Spleen (tissue), 11 donors: ENCODE results near the gene RNFT2. TPM values are rescaled to one million over a fixed set of nuclear protein-coding genes. Genes with fewer than 3 reads are reported as not detected.

Experiments
- DNase-seq: peaks from one replicate; pipeline ENCODE4 v3.0.0-alpha.2; 2020
- H3K27ac ChIP-seq, 8 donors: fragments of 200-600 bp; sonication (generic) in 7 of 8; 1 replicate in 4 of 8; 2 replicates in 4 of 8; pipeline versions ENCODE4 v1.5.0 to v1.8.0; 2016 to 2021; ENCODE audit warnings: inconsistent platforms in 4 of 8, mild to moderate bottlenecking in 4 of 8, moderate library complexity in 1 of 8
- H3K27me3 ChIP-seq, 7 donors: fragments of 200-600 bp; sonication (generic) in 6 of 7; replicated peaks in 1 of 7; 1 replicate in 4 of 7; 2 replicates in 3 of 7; pipeline versions ENCODE4 v1.5.0 to v1.8.0; 2016 to 2021; ENCODE audit warnings: inconsistent platforms in 3 of 7, mild to moderate bottlenecking in 1 of 7
- H3K36me3 ChIP-seq, 6 donors: fragments of 200-600 bp; sonication (generic) in 5 of 6; 1 replicate in 4 of 6; 2 replicates in 2 of 6; pipeline versions ENCODE4 v1.5.0 to v1.8.0; 2016 to 2021; ENCODE audit warnings: inconsistent platforms in 2 of 6
- H3K4me1 ChIP-seq, 6 donors: fragments of 200-600 bp; sonication (generic) in 5 of 6; 1 replicate in 3 of 6; 2 replicates in 3 of 6; pipeline versions ENCODE4 v1.5.0 to v1.8.0; 2016 to 2021; ENCODE audit warnings: inconsistent platforms in 3 of 6
- H3K4me3 ChIP-seq, 8 donors: fragments of 200-600 bp; sonication (generic) in 7 of 8; 1 replicate in 4 of 8; 2 replicates in 4 of 8; pipeline versions ENCODE4 v1.5.0 to v1.8.0; 2016 to 2021; ENCODE audit warnings: inconsistent platforms in 4 of 8, mild to moderate bottlenecking in 4 of 8, moderate library complexity in 2 of 8
- H3K9me3 ChIP-seq, 8 donors: fragments of 200-600 bp; sonication (generic) in 7 of 8; 1 replicate in 4 of 8; 2 replicates in 4 of 8; pipeline versions ENCODE4 v1.5.0 to v1.8.0; 2016 to 2021; ENCODE audit warnings: inconsistent platforms in 4 of 8
- CTCF ChIP-seq, 11 experiments: fragments of 200-600 bp in 7 of 11; fragments of 450-650 bp in 4 of 11; sonication (generic) in 4 of 11; IDR thresholded peaks in 8 of 11; conservative IDR thresholded peaks in 3 of 11; 1 replicate in 7 of 11; 2 replicates in 4 of 11; pipeline versions ENCODE4 v1.4.0 to v1.8.0; 2016 to 2021; ENCODE audit warnings: antibody characterized with exemption in 11 of 11, inconsistent platforms in 4 of 11, mild to moderate bottlenecking in 1 of 11
- POLR2A ChIP-seq, 3 donors: fragments of 450-650 bp; IDR thresholded peaks; one replicate each; pipeline ENCODE4 v1.5.1; 2017; ENCODE audit warnings: antibody characterized with exemption in 3 of 3, mild to moderate bottlenecking in 1 of 3
- POLR2AphosphoS5 ChIP-seq, 3 donors: sonication (generic); formaldehyde crosslinking; IDR thresholded peaks; one replicate each; pipeline ENCODE4 v1.5.1; 2017; ENCODE audit warnings: antibody characterized with exemption in 3 of 3
- WGBS, 5 donors: extraction: QIAGEN DNeasy Blood & Tissue Kit in 3 of 5; methylation state at CpG; one replicate each; pipeline versions ENCODE4 v1.1.5 to v1.1.7; 2013 to 2018; 5-methylcytosine and 5-hydroxymethylcytosine counted together
- intact Hi-C: fragments of 100-400 bp; cut with DNase I; formaldehyde crosslinking; loops from one replicate; pipeline ENCODE4 v1.15.0; 2023; ENCODE audit warnings: low total_unique reads
- polyA plus RNA-seq, 3 donors: library from polyadenylated mRNA; stranded (reverse); fragments of 200-250 nt; gene quantifications; one replicate each; pipeline ENCODE4 v1.2.1, GENCODE V29; 2013
- total RNA-seq, 7 donors: library from RNA; depleted of rRNA in 3 of 7; stranded (reverse); fragments of >200 nt in 3 of 7; fragmentation: NEBNext Ultra II Directional in 4 of 7; extraction: Animal tissue kit (Norgen Biotek cat#: 25700) in 4 of 7; gene quantifications; one replicate each; pipeline versions ENCODE4 v1.1.0 to v1.2.1, GENCODE V29; 2016 to 2021
- donor health status: healthy with polysubstance abuse.
- donor health status: DM: no; HTN: no; CAD: no; lungs with moderate emphysema.
- donor health status: DM: no; HTN: no; CAD: no.
- donor health status: Bipolar disorder and iron deficiency.
- donor health status: healthy.
- donor health status: DM: no; HTN: no; CAD: no.
- donor health status: DM: yes; HTN: yes; CAD: no.

Gene RNFT2
- total and polyA plus RNA-seq, 10 donors: 1.9 to 6.0 (median 3.8) TPM

GRCh38 chr12:116710370-116711150 lies 27.6 kb upstream of the RNFT2 start:
- TF ChIP-seq POLR2A (IDR thresholded peaks at IDR 0.05): no peak
- no peak for TF ChIP-seq POLR2AphosphoS5 (IDR thresholded peaks at IDR 0.05)
- TF ChIP-seq CTCF (IDR thresholded peaks at IDR 0.05 in 8 of 11, conservative IDR thresholded peaks at IDR 0.05 in 3 of 11): no peak
- H3K9me3 ChIP-seq: no peaks in the 10 kb centered on the region
- peaks cover 7 to 21% (median 11%) of the 10 kb centered on the region in 6 donors for H3K4me1 ChIP-seq
- WGBS, 5 donors: 41 to 52% (median 48%) methylated on average over 8 of the region's 8 CpGs
- no peak overlapping the region for H3K27ac ChIP-seq
- no peak for DNase-seq
- intact Hi-C loops: no loop called here
- no peak overlapping the region for H3K4me3 ChIP-seq
- peaks cover 0 to 14% (median 0%) of the 10 kb centered on the region in 7 donors for H3K27me3 ChIP-seq
- peaks cover 0 to 32% (median 11%) of the 10 kb centered on the region in 6 donors for H3K36me3 ChIP-seq

GRCh38 chr12:116712458-116713303 lies 25.4 kb upstream of the RNFT2 start:
- no peak for DNase-seq
- Histone ChIP-seq H3K27ac (no peak overlapping the region), H3K27me3 (peaks cover 0 to 14% (median 0%) of the 10 kb centered on the region in 7 donors), H3K36me3 (peaks cover 0 to 53% (median 30%) of the 10 kb centered on the region in 6 donors), H3K9me3 (no peaks in the 10 kb centered on the region), H3K4me3 (no peak overlapping the region), H3K4me1 (peaks cover 7 to 18% (median 11%) of the 10 kb centered on the region in 6 donors)
- TF ChIP-seq POLR2AphosphoS5 (IDR thresholded peaks at IDR 0.05): no peak
- WGBS, 5 donors: 85 to 94% (median 92%) methylated on average over 17 of the region's 17 CpGs
- intact Hi-C loops: no loop called here

GRCh38 chr12:116713527-116713926 lies 24.6 kb upstream of the RNFT2 start:
- H3K4me3 ChIP-seq: no peak overlapping the region
- DNase-seq: no peak
- H3K4me1 ChIP-seq: peaks cover 7 to 10% (median 9%) of the 10 kb centered on the region in 6 donors
- 94 to 100% (median 97%) methylated on average over 2 of the region's 2 CpGs for WGBS, 5 donors
- H3K9me3 ChIP-seq: no peaks in the 10 kb centered on the region
- no peak for TF ChIP-seq CTCF (IDR thresholded peaks at IDR 0.05 in 8 of 11, conservative IDR thresholded peaks at IDR 0.05 in 3 of 11)
- no peak for TF ChIP-seq POLR2AphosphoS5 (IDR thresholded peaks at IDR 0.05)
- no peak for TF ChIP-seq POLR2A (IDR thresholded peaks at IDR 0.05)
- peaks cover 0 to 61% (median 36%) of the 10 kb centered on the region in 6 donors for H3K36me3 ChIP-seq
- H3K27ac ChIP-seq: no peak overlapping the region
- intact Hi-C loops: no loop called here
- peaks cover 0 to 13% (median 0%) of the 10 kb centered on the region in 7 donors for H3K27me3 ChIP-seq

- H3K4me1 ChIP-seq: peaks cover 2 to 3% (median 2%) of the 10 kb centered on the region in 6 donors
- no peak for DNase-seq
- peaks cover 0 to 7% (median 0%) of the 10 kb centered on the region in 7 donors for H3K27me3 ChIP-seq
- WGBS, 5 donors: 86 to 96% (median 92%) methylated on average over 9 of the region's 9 CpGs
- no peak overlapping the region for H3K27ac ChIP-seq
- H3K4me3 ChIP-seq: no peak overlapping the region
- TF ChIP-seq POLR2A (IDR thresholded peaks at IDR 0.05) (no peak), POLR2AphosphoS5 (IDR thresholded peaks at IDR 0.05) (no peak), CTCF (IDR thresholded peaks at IDR 0.05 in 8 of 11, conservative IDR thresholded peaks at IDR 0.05 in 3 of 11) (no peak)
- H3K9me3 ChIP-seq: no peaks in the 10 kb centered on the region
- peaks cover 0 to 68% (median 38%) of the 10 kb centered on the region in 6 donors for H3K36me3 ChIP-seq
- intact Hi-C loops: no loop called here
These were observed 23.9 kb upstream of the RNFT2 start for GRCh38 chr12:116714175-116714574.
